T follicular helper cell (primary cell): Measurements from ENCODE around the gene KCNT2.
"Not testable (repeated sequence)": the region's sequence is repeated elsewhere in the genome, so short reads cannot be mapped to it uniquely, and the experiment has no call there.

Experiments used
- DNase-seq: peaks from one replicate; pipeline ENCODE4 v3.0.0-alpha.2; 2020; ENCODE audit warnings: low read depth

The KCNT2 gene

DNA sequence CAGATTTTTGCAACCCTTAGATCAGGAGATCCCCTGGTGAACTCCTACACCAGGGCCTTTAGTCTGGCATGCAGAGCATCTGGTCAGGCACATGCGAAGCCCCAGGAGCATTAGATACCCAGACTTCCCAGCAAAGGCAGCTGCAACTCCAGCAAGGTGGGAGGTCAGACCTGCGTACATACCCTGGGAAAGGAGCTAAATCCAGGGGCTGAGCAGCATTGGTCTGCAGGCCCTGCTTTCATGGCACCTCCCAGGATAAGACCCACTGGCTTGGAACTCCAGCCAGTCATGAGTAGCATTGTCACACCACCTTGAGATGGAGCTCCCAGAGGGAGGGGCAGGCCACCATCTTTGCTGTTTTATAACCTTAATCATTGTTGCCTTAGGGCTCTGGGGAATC is 92.3 kb downstream of the KCNT2 start:
- DNase-seq, result no peak

DNA sequence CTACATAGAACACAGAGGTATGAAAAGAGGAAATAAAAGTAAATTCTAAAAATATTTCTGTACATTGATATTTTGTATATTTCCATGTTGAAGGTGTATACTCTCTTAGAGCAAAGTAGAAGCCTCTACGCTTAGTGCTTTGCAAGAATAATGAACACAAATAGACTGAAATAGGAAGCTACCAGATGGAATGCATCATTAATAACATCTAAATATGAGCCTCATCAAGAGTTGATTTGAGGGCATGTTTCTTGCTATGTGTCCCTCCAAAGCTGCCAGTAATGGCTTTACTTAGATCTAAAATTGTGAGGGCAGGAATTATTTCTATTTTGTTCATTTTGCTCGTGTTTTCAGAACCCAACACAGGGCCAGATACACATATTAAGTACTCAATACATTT is 94.4 kb downstream of the KCNT2 start:
- DNase-seq, result no peak

DNA sequence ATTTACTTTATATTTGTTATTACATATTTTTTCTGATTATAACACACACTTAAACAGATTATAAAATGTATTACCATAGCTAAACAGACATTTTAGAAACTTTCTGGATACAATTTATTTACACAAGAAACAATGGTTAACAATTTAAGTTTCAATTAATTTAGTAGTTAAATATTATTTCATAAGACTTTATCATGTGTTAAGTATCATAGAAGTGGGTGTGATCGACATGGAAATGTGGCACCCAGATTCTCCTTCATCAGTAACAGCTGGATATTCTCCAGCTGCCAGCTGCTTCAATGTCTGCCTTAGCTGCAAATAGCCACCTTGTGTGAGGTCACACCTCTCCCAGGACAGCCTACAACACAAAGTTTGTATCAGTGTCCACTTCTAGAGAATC is 97.8 kb downstream of the KCNT2 start:
- no peak for DNase-seq

DNA sequence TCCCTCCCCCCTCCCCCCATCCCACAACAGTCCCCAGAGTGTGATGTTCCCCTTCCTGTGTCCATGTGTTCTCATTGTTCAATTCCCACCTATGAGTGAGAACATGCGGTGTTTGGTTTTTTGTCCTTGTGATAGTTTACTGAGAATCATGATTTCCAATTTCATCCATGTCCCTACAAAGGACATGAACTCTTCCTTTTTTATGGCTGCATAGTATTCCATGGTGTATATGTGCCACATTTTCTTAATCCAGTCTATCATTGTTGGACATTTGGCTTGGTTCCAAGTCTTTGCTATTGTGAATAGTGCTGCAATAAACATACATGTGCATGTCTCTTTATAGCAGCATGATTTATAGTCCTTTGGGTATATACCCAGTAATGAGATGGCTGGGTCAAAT is 104.0 kb downstream of the KCNT2 start:
- not testable (repeated sequence) for DNase-seq

GRCh38 chr1:196502437-196502836 is 105.8 kb downstream of the KCNT2 start:
- no peak for DNase-seq

- DNase-seq, result no peak
Measured at GRCh38 chr1:196501760-196502428, 106.3 kb downstream of the KCNT2 start.

GRCh38 chr1:196497817-196498216 is 110.4 kb downstream of the KCNT2 start:
- no peak for DNase-seq

- DNase-seq, result no peak
Measured at GRCh38 chr1:196494766-196495165, 113.5 kb downstream of the KCNT2 start.

DNA sequence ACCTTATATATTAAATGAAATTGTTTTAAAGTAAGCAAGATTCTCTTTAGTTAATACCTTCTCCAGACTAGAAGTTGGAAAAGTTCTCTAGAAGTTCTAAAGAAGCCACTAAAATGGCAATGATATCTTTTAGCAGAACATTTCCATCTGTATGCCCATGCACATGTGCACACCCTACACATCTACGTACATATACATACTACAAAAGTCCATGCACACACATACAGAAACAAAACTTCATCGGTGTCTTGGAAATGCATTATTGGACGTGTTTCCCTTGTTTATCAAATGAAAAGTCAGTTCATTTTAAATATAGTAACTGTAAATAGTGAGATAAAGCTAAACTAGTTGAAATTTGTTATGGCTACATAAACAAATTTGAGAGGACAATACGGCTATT is 114.4 kb downstream of the KCNT2 start:
- DNase-seq, result no peak

GRCh38 chr1:196488579-196488978 is 119.7 kb downstream of the KCNT2 start:
- no peak for DNase-seq

DNA sequence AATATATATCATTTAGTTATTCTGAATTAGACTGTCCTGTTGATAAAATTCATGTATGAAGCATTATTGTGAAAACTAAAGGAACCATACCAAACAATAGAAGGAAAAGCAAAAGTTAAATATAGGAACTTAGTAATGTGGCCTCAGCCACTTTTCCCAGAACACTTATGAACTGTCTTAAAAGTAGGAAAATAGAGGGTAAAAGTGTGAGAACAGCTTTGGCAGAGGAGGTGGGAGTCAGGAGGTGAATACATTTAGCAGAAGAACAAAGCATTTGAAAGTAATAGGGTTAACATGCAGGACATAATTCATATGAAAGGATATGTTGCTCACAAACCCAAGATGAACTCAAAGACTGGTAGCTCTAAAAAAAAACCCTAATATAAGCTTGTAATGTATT is 121.9 kb downstream of the KCNT2 start:
- DNase-seq, result no peak

DNA sequence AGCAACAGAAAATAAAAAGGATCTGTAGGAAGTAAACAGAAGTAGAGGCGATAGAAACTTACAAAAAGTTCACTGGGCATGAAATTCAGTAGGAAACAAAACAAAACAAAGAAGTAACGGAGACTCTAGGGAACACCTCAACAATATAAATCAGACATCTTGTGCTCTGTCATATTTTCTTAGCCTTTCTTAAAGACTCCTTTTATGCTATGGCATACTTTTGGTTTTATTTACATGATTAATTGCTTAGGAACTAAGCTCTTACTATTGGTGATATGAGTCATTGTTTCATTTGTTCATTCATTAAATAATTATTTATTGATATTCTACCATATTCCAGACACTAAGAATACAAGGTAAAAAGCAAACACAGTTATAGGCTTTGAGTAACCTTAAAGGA is 126.6 kb downstream of the KCNT2 start:
- DNase-seq, result no peak

DNA sequence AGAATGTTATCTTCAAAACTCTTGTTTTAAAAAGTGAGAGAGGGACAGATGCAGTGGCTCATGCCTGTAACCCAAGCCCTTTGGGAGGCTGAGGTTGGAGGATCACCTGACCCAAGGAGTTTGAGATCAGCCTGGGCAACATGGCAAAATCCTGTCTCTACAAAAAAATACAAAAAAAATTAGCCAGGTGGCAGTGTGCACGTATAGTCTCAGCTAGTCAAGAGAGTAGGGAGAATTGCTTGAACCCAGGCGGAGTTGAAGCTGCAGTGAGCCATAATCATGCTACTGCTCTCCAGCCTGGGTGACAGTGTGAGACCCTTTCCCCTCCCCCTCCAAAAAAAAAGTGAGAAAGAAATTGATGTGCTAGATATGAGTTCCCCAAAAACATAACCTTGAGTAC is 131.0 kb downstream of the KCNT2 start:
- DNase-seq, result no peak

GRCh38 chr1:196467230-196467925 is 140.9 kb downstream of the KCNT2 start:
- no peak for DNase-seq

DNA sequence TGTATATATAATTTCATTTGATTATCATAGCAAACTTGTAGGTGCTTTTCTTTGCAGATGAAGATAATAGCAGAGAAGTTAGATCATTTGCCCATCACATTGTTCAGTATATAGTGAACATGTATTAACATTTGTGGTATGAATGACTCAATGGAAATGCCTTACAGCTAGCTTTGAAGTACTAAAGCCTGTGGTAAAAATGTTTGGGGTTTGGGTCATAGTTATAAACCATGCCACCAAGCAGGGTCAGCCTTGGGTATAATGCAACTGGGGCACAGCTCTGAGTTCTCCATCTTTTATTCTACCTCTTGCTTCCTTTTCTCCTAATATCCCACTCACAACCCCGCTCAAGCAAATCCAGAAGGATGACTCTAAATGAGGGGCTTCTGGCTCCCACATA is 141.6 kb downstream of the KCNT2 start:
- no peak for DNase-seq

DNA sequence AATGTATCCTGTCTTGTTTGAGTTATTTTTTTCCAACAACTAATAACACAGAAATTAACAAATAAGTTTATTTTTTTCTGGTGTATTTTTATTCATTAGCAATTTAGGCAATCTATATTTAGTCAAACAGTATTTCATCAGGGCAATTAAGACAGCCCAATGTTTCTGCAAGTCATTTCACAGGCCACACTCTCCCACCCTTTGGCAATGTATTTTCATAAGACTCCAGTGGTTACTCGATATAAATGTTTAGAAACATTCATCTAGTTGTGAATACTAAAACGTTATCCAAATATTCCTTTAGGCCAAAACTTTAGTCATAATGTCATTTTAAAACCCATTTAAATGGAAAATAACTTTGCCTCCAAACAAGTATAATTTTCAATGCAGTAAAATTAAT is 142.1 kb downstream of the KCNT2 start:
- no peak for DNase-seq

DNA sequence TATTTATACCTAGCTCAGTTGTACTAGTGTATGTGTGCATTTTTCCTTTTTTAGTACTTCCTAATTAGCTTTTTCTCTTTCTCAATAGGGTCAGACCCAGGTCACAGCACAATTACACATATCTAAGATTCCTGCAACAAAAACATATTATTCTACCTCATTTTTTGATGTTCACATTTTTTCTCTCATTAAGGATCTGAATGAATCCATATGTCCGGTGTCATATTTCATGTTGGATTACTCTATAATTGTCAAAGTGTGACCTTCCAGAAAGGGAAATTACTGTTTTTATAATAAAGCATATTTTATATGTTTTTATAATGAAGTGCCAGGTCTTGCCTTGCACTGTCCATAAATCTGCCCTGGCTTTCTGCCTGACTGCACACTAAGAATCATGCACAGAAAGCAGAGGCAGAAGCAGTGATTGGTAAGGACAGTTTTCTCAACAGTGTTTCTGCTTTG is 143.7 kb downstream of the KCNT2 start:
- DNase-seq, result no peak

DNA sequence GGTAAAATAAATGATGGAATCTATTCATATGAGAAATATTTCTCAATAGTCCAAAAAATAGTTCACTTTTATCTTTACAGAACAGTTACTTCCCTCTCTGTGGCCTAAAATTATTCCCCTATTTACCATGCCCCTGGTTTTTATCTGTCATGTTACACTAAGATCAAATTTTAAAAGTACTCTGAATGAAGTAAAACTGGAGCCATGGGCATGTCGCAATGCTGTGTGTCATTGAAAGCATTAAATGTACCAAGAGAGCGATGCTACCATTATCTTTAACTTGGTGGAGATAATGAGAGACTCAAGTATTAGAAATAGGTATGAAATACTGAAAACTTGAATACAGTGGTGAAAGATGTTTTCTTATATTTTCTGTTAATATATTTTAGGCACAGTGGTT is 146.2 kb downstream of the KCNT2 start:
- no peak for DNase-seq

DNA sequence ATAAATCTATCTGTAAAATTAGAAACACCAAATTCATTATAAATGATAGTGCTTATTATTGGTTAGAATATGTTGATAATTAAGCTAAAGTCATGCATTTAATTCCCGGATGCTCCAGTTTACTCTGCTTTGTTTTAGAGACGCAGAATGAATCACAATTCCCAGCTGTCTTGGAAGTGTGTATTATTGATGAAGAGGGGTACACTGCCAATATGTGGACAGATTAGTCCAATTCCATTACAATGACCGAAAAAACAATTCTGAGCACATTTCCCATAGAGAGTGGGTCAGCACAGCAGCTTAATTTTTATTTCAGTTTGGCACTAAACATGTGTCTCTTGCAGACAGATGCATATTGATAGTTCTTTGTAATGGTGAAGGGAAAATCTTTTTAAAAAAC is 146.7 kb downstream of the KCNT2 start:
- no peak for DNase-seq

DNA sequence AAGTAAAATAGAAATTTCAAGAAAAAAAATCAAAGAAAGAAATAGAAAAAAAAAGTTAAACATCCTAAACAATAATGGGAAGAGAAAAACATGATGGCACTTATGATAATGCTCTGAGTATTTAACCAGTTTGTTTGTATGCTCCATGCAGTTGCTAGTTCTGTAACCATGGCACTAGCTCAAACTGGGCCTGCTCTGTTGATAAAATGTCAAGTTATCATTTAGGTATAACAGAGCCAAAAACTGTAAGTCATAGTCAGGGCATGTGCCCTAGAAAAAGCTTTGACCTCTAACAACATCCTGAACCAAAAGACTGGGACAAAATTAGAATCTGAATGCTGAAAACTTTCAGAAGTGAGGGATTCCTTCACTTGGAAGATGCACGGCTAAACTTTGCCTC is 148.9 kb downstream of the KCNT2 start:
- DNase-seq, result no peak

DNA sequence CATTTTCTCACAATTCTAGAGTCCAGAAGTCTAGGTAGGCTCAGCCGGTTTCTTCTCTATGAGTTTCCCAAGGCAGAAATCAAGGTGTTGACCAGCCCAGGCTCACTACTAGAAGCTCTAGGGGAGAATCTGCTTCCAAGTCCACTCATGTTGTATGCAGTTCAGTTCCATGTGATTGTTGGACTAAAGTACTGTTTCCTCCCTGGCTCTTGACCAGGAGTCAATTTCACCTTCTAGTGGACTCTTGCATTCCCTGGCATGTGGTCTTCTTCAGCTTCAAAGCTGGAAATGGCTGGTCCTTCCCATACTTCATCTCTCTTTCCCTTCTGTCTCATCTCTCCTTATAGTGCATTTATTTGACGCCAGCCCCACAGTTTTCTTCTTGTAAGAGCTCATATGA is 153.4 kb downstream of the KCNT2 start:
- no peak for DNase-seq

DNA sequence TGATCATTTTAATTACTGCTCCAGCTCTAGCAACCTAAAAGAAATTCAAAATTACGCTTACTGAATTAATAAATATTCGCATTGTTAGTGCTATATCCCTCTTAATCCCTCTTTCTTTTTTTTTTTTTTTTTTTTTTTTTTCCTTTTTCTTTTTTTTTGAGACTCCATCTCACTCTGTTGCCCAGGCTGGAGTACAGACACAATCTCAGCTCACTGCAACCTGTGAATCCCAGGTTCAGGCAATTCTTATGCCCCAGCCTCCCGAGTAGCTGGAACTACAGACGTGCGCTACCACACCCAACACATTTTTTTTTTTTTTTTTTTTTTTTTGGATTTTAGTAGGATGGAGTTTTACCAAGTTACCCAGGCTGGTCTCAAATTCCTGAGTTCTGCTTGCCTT is 157.1 kb downstream of the KCNT2 start:
- DNase-seq, result no peak

DNA sequence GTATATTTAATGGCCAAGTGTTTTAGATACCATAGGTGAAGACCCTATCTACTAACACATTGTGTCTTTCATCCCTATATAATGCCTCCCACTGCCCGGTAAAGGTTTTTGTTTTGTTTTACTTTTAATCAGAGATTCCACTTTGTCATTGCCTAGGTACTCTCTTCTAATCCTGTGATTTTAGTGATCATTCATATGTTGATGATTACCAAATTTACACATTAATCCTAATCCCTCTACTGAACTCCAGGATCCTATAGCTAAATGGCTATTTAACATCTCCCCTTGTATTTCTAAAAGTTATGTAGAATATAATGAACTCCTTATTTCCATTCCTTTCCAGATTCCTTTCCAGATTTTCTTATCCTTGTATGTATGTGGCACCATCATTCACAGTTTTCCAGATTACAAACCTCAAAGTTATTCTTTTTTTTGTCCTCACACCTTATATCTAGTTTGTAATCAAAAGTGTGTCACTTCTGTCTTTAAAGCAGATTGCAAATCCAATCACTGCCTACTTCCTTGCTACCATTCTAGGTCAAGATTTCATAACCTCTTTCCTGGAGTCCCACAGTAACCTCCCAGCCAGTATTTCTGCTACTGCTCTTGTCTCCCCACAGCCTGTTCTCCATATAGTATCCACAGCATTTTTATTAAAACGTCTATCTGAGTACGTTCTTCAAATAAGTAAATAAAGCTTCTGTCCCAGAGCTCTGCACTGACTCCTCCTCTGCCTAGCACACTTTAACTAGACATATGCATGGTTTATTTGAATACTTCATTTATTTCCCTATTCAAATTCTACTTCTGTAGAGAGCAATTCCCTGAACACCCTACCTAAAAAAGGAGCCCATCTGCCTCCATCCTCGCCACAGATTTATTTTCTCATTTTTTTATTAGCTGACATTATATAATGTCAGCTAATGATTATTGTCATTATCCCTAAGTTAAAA is 157.8 kb downstream of the KCNT2 start:
- no peak for DNase-seq
